CD4-positive, alpha-beta T cell treated with Interferon alpha-2 for 1 hour (primary cell): ENCODE results near the gene GPSM1.

Experiments
- DNase-seq, 2 donors: peaks; one replicate each; pipeline ENCODE4 v3.0.0-alpha.2; 2020 to 2022

Gene GPSM1

GRCh38 chr9:136327304-136327974 is at the start of gene GPSM1:
GPSM1 (plus strand) TSS chr9:136327539; CDS start chr9:136327696, 157 bp downstream.
- DNase-seq: peak; percentile 34 to 59

- DNase-seq: no peak
Measured at GRCh38 chr9:136277746-136278145, 49.6 kb upstream of the GPSM1 start.

- DNase-seq: no peak
Measured at GRCh38 chr9:136278221-136278620, 49.1 kb upstream of the GPSM1 start.

GRCh38 chr9:136278894-136279293 is 48.4 kb upstream of the GPSM1 start:
- DNase-seq: no peak

GRCh38 chr9:136279471-136279870 is 47.9 kb upstream of the GPSM1 start:
- no peak for DNase-seq

- no peak for DNase-seq
Measured at GRCh38 chr9:136280535-136281315, 46.6 kb upstream of the GPSM1 start.

GRCh38 chr9:136281421-136282271 is 45.7 kb upstream of the GPSM1 start:
- no peak for DNase-seq

- peak in 1 of 2 donors; percentile 12 for DNase-seq
Measured at GRCh38 chr9:136282272-136282861, 45.0 kb upstream of the GPSM1 start.

- peak; percentile 72 to 74 for DNase-seq
Measured at GRCh38 chr9:136283291-136284235, 43.8 kb upstream of the GPSM1 start.

GRCh38 chr9:136284311-136284710 is 43.0 kb upstream of the GPSM1 start:
- DNase-seq: no peak

- DNase-seq: no peak
Measured at GRCh38 chr9:136284951-136285350, 42.4 kb upstream of the GPSM1 start.

- no peak for DNase-seq
Measured at GRCh38 chr9:136285501-136286358, 41.6 kb upstream of the GPSM1 start.

- DNase-seq: no peak
Measured at GRCh38 chr9:136286359-136286986, 40.9 kb upstream of the GPSM1 start.

- no peak for DNase-seq
Measured at GRCh38 chr9:136286987-136287379, 40.4 kb upstream of the GPSM1 start.

- DNase-seq: no peak
Measured at GRCh38 chr9:136287960-136288753, 39.2 kb upstream of the GPSM1 start.

GRCh38 chr9:136289651-136290507 is 37.5 kb upstream of the GPSM1 start:
- DNase-seq: no peak

GRCh38 chr9:136290508-136291000 is 36.8 kb upstream of the GPSM1 start:
- DNase-seq: no peak
